ENCODE data around the gene TEX13D.
"Not testable (repeated sequence)": the region's sequence is repeated elsewhere in the genome, so short reads cannot be mapped to it uniquely, and the experiment has no call there.

Gene TEX13D

GRCh38 chrX:124332481-124333424 lies at the start of gene TEX13D:
Gene TEX13D (plus strand): TSS chrX:124332660. CDS start chrX:124332918, 258 bp downstream.
- DNase-seq: no peak

GRCh38 chrX:124289443-124289842 lies 43.0 kb upstream of the TEX13D start:
- no peak for DNase-seq

DNA sequence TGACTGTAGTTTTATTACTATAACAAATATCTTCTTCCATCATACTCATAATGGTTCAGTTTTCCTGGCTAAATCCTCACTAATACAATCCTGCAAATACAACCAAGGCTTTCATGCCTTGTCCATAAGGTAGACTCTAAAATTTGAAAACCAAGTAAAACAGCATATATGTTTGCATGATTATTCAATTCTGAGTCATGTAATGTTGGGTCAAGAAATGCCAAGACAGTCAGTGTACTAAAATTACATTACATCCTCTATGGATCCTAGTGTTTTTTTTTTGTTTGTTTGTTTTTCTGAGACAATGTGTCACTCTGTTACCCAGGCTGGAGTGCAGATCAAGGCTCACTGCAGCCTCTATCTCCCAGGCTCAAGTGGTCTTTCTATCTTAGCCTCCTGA lies 38.6 kb upstream of the TEX13D start:
- no peak for DNase-seq

GRCh38 chrX:124299323-124299722 lies 33.1 kb upstream of the TEX13D start:
- not testable (repeated sequence) for DNase-seq

- no peak for DNase-seq
These were observed 32.1 kb upstream of the TEX13D start for GRCh38 chrX:124300405-124300804.

DNA sequence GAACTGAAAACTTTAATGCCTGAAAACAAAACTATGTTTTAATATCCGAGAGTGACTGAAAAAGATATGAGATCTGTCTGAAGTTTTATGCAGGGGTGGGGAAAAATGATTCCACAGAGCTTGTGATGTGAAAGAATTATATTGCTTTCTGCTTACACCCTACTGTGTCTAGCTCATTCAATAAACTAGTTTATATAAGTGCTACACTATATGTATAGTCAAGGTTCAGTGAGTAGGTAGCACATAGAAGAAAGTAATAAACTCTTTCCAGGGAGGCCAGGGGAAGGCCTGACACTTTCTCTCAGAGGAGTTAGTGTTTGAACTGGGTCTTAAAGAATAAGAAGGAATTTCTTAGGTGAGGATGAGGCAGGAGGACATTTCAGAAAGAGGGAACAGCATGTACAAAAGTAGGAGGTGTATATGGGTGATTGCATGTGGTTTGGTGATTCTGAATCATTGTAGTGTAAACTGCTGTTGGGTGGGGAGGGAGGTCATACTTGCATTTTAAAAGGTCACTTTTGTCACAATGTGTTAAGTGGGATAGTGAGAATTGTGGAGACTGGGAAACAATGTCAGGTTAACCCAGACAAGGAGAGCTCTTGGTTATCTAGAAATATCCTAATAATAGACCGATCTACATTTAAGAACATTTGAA lies 25.1 kb upstream of the TEX13D start:
- no peak for DNase-seq

DNA sequence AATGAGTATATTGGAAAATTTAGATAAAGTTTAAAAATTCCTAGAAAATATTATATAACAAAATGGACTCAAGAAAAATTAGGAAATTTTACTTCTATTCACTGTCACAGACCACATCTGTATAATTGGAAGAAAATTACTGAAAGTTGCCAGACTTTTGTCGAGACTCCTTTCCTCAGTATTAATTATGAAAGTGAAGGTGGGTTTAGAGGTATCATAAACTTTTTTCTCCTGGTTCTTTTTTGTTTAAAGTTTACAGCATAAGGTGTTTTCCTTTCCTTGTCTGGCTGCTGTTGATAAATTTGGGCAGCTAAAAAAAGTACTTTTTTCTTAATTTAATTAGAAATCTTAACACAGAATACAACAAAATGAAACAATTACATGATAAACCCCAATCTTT lies 6.7 kb upstream of the TEX13D start:
- no peak for DNase-seq

GRCh38 chrX:124328765-124329164 lies 3.7 kb upstream of the TEX13D start:
- no peak for DNase-seq

GRCh38 chrX:124333862-124334261 lies 1.4 kb downstream of the TEX13D start:
- DNase-seq: no peak

DNA sequence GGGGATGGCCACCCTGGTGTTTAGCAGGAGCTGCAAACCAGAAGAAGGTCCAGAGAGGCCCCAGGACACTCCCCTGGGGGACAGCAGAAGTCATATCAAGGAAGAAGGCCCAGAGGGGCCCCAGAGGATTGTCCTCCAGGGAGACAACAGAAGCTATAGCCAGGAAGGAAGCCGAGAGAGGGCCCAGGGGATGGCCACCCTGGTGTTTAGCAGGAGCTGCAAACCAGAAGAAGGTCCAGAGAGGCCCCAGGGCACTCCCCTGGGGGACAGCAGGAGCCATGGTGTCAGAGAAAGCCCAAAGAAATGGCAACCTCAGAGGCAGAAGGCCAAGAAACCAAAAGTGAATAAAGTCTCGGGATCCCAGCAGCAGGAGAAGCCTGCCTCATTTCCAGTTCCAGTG lies 2.1 kb downstream of the TEX13D start:
- not testable (repeated sequence) for DNase-seq

- no peak for DNase-seq
These were observed 3.1 kb downstream of the TEX13D start for GRCh38 chrX:124335598-124335997.

GRCh38 chrX:124337916-124338315 lies 5.5 kb downstream of the TEX13D start:
- no peak for DNase-seq

- no peak for DNase-seq
These were observed 6.5 kb downstream of the TEX13D start for GRCh38 chrX:124338733-124339514.

- DNase-seq: no peak
These were observed 9.1 kb downstream of the TEX13D start for GRCh38 chrX:124341396-124342132.

GRCh38 chrX:124342174-124342867 lies 9.9 kb downstream of the TEX13D start:
- no peak for DNase-seq

DNA sequence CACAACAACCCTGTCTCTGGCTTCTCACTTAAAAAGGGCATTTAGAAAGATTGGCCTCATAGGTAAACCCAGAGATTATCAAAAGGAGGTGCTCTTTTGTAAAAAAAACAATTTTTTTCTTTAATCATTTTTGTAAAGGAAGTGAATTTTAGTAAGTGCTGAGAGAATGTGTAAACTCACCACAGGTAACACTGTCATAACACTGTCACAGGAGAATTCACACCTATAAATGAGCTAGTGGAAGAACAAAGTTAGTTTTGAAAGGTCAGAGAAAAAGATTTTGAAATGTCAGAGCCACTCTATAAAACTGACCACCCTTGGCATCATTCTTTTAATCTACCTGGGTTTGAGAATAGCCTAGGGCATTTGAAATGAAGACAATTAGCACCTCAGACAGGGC lies 10.6 kb downstream of the TEX13D start:
- DNase-seq: no peak

- DNase-seq: no peak
These were observed 11.8 kb downstream of the TEX13D start for GRCh38 chrX:124344246-124344645.

GRCh38 chrX:124346117-124346876 lies 13.8 kb downstream of the TEX13D start, which contains the start of gene SH2D1A:
Gene SH2D1A (plus strand): TSS chrX:124346563. CDS start chrX:124346643, 80 bp downstream.
- no peak for DNase-seq

DNA sequence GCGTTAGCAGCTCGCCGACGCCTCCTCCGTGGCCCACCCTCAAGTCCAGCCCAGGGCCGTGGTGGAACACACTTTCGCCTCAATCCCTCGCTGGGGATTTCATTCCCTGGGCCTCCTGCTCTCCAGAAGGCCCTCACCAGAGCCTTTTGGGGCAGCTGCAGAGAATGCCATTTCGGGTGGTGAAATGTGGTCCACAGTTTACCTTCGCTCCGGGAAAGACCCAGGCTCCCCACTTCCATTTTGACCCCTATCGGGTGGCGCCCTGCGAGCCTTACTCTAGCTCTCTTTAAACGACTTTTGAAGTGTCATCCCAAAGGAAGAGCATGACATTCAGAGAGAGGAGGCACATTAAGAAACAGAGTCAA lies 14.4 kb downstream of the TEX13D start:
- DNase-seq: no peak

- DNase-seq: peak in 1 of 2 donors; percentile 25
These were observed 14.8 kb downstream of the TEX13D start for GRCh38 chrX:124347242-124347641.

DNA sequence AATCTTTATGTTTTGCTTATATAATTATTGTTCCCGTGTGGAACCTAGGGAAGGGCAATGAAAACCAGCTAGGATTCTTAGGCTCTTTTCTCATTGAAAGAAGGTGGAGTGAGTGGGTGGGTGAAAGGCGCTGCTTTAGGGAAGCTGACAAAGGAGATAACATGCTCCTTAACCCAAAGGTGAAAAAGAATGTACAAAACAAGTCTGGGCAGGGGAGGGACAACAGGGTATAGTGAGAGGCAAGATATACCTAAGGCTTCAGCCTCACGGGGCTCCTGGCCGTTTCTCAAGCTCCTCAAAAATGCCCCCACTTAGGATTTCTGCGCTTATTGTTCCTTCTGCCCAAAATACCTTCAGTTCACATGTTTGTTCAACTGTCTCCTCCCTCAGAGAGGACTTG lies 15.7 kb downstream of the TEX13D start:
- no peak for DNase-seq
